GM12891 (cell line): ENCODE measurements around the gene NLRP12.

Experiments
- POLR2A ChIP-seq: IDR thresholded peaks from 2 replicates; pipeline ENCODE4 v1.6.1; 2011; ENCODE audit warnings: low read depth, low read length, control low read depth
- POLR2AphosphoS5 ChIP-seq: IDR thresholded peaks from 2 replicates; pipeline ENCODE4 v1.6.1; 2011; ENCODE audit warnings: low read depth, low read length, control low read depth

- no peak for TF ChIP-seq POLR2A
- TF ChIP-seq POLR2AphosphoS5: no peak
Observed at GRCh38 chr19:53868091-53868891, 44.2 kb upstream of the NLRP12 start.
